Endothelial cell of umbilical vein (primary cell): ENCODE data around the gene CACTIN. TPM values are rescaled to one million over a fixed set of nuclear protein-coding genes. Genes with fewer than 3 reads are reported as not detected.

ENCODE experiments used
- BruUV-seq: library from RNA; stranded (reverse); fragments of 400-500 nt; replicated peaks from 2 replicates; lab custom pipeline; 2021; lab: Mats Ljungman, UMichigan
- CTCF ChIA-PET: fragments of 300-600, 350-600 bp; sonication (Branson Sonifier 250); formaldehyde crosslinking; loops from one replicate; lab custom pipeline; 2021; ENCODE audit warnings: antibody characterized with exemption, inconsistent platforms; lab: Charles Lee
- POLR2A ChIA-PET: fragments of 300-600, 350-600 bp; sonication (Branson Sonifier 250); formaldehyde crosslinking; loops from one replicate; lab custom pipeline; 2021; ENCODE audit warnings: antibody characterized with exemption, inconsistent platforms; lab: Charles Lee
- DNase-seq: peaks from one replicate; pipeline ENCODE4 v3.0.0-alpha.2; 2011; ENCODE audit warnings: low read depth, low spot score
- FAIRE-seq: peaks from 2 replicates; lab custom pipeline; 2011; peaks lifted over from hg19 to GRCh38; lab: Jason Lieb, UNC
- H2AFZ ChIP-seq: 2 replicates; pipeline ENCODE4 v1.6.0; 2012; ENCODE audit warnings: low read depth, low read length, control low read depth, inconsistent platforms
- H3K27ac ChIP-seq: 2 replicates; pipeline ENCODE4 v1.5.1; 2011; ENCODE audit warnings: low read depth, mild to moderate bottlenecking, control low read depth, low read length, moderate library complexity; ENCODE audit not compliant: insufficient read depth
- H3K27me3 ChIP-seq, 2 experiments: 2 replicates each; pipeline versions ENCODE4 v1.6.0 to v1.6.1; 2011; ENCODE audit warnings: low read length in 2 of 2, mixed read lengths in 1 of 2; ENCODE audit not compliant: control insufficient read depth in 2 of 2, insufficient read depth in 2 of 2
- H3K36me3 ChIP-seq, 2 experiments: 2 replicates in 1 of 2; 3 replicates in 1 of 2; pipeline ENCODE4 v1.5.1; 2011; ENCODE audit warnings: low read length in 2 of 2, mild to moderate bottlenecking in 1 of 2, moderate library complexity in 1 of 2; ENCODE audit not compliant: control insufficient read depth in 2 of 2, insufficient read depth in 2 of 2; ENCODE audit errors: extremely low read depth in 1 of 2
- H3K4me1 ChIP-seq: 3 replicates; pipeline ENCODE4 v1.5.1; 2011; ENCODE audit warnings: mild to moderate bottlenecking, low read length; ENCODE audit not compliant: control insufficient read depth, insufficient read depth; ENCODE audit errors: extremely low read depth
- H3K4me2 ChIP-seq: 2 replicates; pipeline ENCODE4 v1.6.1; 2011; ENCODE audit warnings: low read length, control low read depth, mixed read lengths; ENCODE audit not compliant: insufficient read depth
- H3K4me3 ChIP-seq, 3 experiments: fragments of 200-600 bp in 1 of 3; sonication (generic), shearing (Covaris generic) in 1 of 3; replicated peaks in 1 of 3; 2 replicates each; pipeline ENCODE4 v1.5.1; 2011 to 2016; ENCODE audit warnings: control low read depth in 3 of 3, low read length in 3 of 3, mild to moderate bottlenecking in 2 of 3, inconsistent platforms in 1 of 3, low read depth in 1 of 3, moderate library complexity in 1 of 3; ENCODE audit not compliant: insufficient read depth in 1 of 3
- H3K79me2 ChIP-seq: 2 replicates; pipeline ENCODE4 v1.6.0; 2012; ENCODE audit warnings: low read length, inconsistent platforms; ENCODE audit not compliant: control insufficient read depth, insufficient read depth
- H3K9ac ChIP-seq: replicated peaks from 2 replicates; pipeline ENCODE3; 2011; ENCODE audit warnings: low read length, control low read depth; ENCODE audit not compliant: insufficient read depth; ENCODE audit errors: extremely low read depth
- H3K9me1 ChIP-seq: replicated peaks from 3 replicates; pipeline ENCODE4 v1.6.0; 2011; ENCODE audit warnings: mild to moderate bottlenecking, low read length; ENCODE audit not compliant: control insufficient read depth, insufficient read depth; ENCODE audit errors: extremely low read depth
- H3K9me3 ChIP-seq: replicated peaks from 2 replicates; pipeline ENCODE4 v1.5.1; 2012; ENCODE audit warnings: low read length, inconsistent platforms; ENCODE audit not compliant: control insufficient read depth, insufficient read depth
- H4K20me1 ChIP-seq: replicated peaks from 2 replicates; pipeline ENCODE3; 2011; ENCODE audit warnings: mild to moderate bottlenecking, low read length; ENCODE audit not compliant: control insufficient read depth, insufficient read depth; ENCODE audit errors: extremely low read depth
- FOS ChIP-seq: IDR thresholded peaks from 2 replicates; pipeline ENCODE4 v1.6.1; 2011; ENCODE audit warnings: mild to moderate bottlenecking, low read length, moderate library complexity, borderline replicate concordance; ENCODE audit not compliant: insufficient read depth
- POLR2AphosphoS5 ChIP-seq: IDR thresholded peaks from 2 replicates; pipeline ENCODE4 v1.6.1; 2012; ENCODE audit warnings: low read depth, mild to moderate bottlenecking, control low read depth, low read length, moderate library complexity; ENCODE audit not compliant: insufficient read depth
- dilution Hi-C: fragments of 300-500 bp; cut with MboI; formaldehyde crosslinking; loops from one replicate; pipeline ENCODE4 v1.15.0; 2019; ENCODE audit warnings: low sequenced_read_pairs; ENCODE audit not compliant: extremely low pct_ligation_motif_present
- intact Hi-C: fragments of 100-400 bp; cut with micrococcal nuclease; formaldehyde crosslinking; loops from one replicate; pipeline ENCODE4 v1.10.0; 2022
- polyA plus RNA-seq, 4 experiments: library from polyadenylated mRNA; depleted of rRNA in 3 of 4; stranded (reverse) in 3 of 4; unstranded in 1 of 4; fragments of >200 nt; gene quantifications; 2 replicates each; pipeline versions ENCODE4 v1.2.1 to v1.2.3, GENCODE V29; 2011 to 2012; ENCODE audit warnings: missing spikeins in 1 of 4
- total RNA-seq: library from RNA; stranded (reverse); gene quantifications from 2 replicates; pipeline ENCODE4 v1.2.3, GENCODE V29; 2021
- TF ChIP-seq, protein P1 (sequence below): IDR thresholded peaks from 2 replicates; pipeline ENCODE4 v1.6.1; 2011; ENCODE audit not compliant: insufficient read depth, insufficient read length
- TF ChIP-seq, protein P2 (sequence below), 2 donors: IDR thresholded peaks; 1 replicate in 1 of 2; 2 replicates in 1 of 2; pipeline ENCODE4 v1.5.1; 2011; ENCODE audit warnings: low read length in 2 of 2, mild to moderate bottlenecking in 2 of 2, moderate library complexity in 2 of 2, control low read depth in 1 of 2, inconsistent platforms in 1 of 2, low read depth in 1 of 2; ENCODE audit not compliant: insufficient read depth in 1 of 2; ENCODE audit errors: extremely low read depth in 1 of 2

CACTIN gene
- total and polyA plus RNA-seq, 2 donors (not counting 3 experiments of a cell fraction or from before 2014, with no cell fraction given): 29.7 to 36.1 TPM

DNA sequence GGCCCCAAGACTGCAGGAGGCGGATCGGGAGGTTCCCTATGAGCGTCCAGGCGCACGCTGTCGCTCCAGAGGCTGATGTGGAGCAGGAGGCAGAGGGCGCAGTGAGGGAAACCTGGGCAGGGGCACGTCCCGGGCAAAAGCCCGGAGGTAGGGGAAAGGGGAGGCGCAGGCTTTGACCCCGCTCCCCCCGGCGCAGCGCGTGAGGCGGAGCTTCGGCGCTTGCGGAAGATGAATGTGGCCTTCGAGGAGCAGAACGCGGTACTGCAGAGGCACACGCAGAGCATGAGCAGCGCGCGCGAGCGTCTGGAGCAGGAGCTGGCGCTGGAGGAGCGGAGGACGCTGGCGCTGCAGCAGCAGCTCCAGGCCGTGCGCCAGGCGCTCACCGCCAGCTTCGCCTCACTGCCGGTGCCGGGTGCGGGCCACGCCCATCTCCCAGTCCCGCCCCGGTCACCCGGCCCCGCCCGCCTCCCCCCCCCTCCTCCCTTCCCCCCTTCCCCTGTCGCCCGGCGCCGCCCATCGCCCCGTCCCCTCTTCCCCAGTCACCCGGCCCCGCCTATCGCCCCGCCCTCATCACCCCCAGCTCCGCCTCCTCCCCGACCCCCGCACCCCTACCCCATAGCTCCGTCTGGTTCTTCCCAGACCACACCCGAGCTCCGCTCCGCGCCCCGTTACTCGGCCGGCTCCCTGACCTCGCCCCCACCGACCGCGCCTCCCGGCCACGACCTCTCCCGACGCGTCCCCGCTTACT, 49.7 kb downstream of the CACTIN start:
- Histone ChIP-seq H3K4me2 (peak overlapping the region; percentile 75), H3K9me1 (no peaks in the 10 kb centered on the region), H3K4me3 (peak overlapping the region in 2 of 3 experiments; percentile 32 to 38), H3K36me3 (peaks cover 0 to 3% of the 10 kb centered on the region in 2 experiments), H3K27ac (no peak overlapping the region), H3K79me2 (peaks cover 2% of the 10 kb centered on the region), H3K4me1 (peaks cover 21% of the 10 kb centered on the region), H2AFZ (peak overlapping the region; percentile 70), H3K27me3 (no peaks in the 10 kb centered on the region), H3K9ac (no peak overlapping the region), H4K20me1 (no peaks in the 10 kb centered on the region), H3K9me3 (no peaks in the 10 kb centered on the region)
- TF ChIP-seq, protein P1, sequence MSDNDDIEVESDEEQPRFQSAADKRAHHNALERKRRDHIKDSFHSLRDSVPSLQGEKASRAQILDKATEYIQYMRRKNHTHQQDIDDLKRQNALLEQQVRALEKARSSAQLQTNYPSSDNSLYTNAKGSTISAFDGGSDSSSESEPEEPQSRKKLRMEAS: no peak
- peak; percentile 60 for TF ChIP-seq POLR2AphosphoS5
- dilution Hi-C loops (no loop called here), intact Hi-C loops (no loop called here)
- POLR2A ChIA-PET: no interaction called here
- BruUV-seq: no TSS peak
- DNase-seq (peak; percentile 52), FAIRE-seq (peak; percentile 55)
- CTCF ChIA-PET: interaction anchor here (0.9 to 1.4 kb wide), 7 partner anchors 9 to 92 kb away, joined by 3 to 9 read pairs (median 4); partner anchors contain the start of genes GIPC3 and TBXA2R

DNA sequence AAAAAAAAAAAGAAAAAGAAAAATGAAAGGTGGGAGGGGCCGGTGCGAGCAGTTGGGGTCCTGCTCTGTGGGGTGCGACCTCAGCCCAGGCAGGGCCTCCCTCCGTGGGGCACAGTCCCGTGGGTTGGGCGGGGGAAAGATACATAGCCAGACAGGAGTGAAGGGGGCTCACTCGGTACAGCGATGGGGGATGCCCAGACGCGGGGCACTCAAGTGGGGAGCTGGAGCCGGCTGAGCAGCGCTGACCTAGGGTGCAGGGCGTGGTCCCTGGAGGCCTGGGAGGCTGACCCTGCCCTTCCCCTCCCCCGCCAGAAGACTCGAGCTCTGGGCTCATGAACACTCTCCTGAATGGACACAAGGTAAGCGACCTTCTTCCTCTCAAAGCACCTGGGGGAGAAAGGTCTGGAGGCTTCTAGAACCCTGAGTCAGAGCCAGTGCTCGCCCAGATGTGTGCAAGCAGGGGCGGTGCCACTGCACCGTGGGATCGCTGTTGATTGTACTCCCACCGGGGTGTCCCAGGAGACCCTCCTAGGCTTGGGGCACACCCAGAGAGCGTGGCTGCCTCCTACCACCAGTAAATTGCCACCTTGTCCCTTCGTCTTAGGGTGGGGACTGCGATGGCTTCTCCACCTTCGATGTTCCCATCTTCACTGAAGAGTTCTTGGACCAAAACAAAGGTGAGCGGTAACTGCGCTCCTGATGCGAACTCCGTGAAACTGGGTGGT, 50.5 kb downstream of the CACTIN start:
- DNase-seq (no peak), FAIRE-seq (no peak)
- H4K20me1 ChIP-seq: no peaks in the 10 kb centered on the region
- no peak overlapping the region for H3K9ac ChIP-seq
- no peaks in the 10 kb centered on the region for H3K27me3 ChIP-seq
- peak overlapping the region; percentile 70 for H2AFZ ChIP-seq
- CTCF ChIA-PET: interaction anchor here (0.7 to 2.6 kb wide), 13 partner anchors 9 to 91 kb away, joined by 3 to 27 read pairs (median 6); partner anchors contain the start of genes GIPC3, MFSD12 and TBXA2R
- no peak overlapping the region for H3K27ac ChIP-seq
- dilution Hi-C loops (no loop called here), intact Hi-C loops (no loop called here)
- TF ChIP-seq, protein P2, sequence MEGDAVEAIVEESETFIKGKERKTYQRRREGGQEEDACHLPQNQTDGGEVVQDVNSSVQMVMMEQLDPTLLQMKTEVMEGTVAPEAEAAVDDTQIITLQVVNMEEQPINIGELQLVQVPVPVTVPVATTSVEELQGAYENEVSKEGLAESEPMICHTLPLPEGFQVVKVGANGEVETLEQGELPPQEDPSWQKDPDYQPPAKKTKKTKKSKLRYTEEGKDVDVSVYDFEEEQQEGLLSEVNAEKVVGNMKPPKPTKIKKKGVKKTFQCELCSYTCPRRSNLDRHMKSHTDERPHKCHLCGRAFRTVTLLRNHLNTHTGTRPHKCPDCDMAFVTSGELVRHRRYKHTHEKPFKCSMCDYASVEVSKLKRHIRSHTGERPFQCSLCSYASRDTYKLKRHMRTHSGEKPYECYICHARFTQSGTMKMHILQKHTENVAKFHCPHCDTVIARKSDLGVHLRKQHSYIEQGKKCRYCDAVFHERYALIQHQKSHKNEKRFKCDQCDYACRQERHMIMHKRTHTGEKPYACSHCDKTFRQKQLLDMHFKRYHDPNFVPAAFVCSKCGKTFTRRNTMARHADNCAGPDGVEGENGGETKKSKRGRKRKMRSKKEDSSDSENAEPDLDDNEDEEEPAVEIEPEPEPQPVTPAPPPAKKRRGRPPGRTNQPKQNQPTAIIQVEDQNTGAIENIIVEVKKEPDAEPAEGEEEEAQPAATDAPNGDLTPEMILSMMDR (IDR thresholded peaks at IDR 0.05; ENCODE audit: extremely low read depth in 1 of 2, insufficient read depth in 1 of 2, low read depth in 1 of 2, low read length in 2 of 2): no peak
- TF ChIP-seq FOS: no peak
- peaks cover 2% of the 10 kb centered on the region for H3K79me2 ChIP-seq
- H3K9me3 ChIP-seq: no peaks in the 10 kb centered on the region
- peaks cover 21% of the 10 kb centered on the region for H3K4me1 ChIP-seq
- H3K9me1 ChIP-seq: no peaks in the 10 kb centered on the region
- H3K36me3 ChIP-seq: peaks cover 0 to 3% of the 10 kb centered on the region in 2 experiments
- POLR2A ChIA-PET: no interaction called here
- H3K4me3 ChIP-seq: peak overlapping the region in 2 of 3 experiments; percentile 32 to 38
- no TSS peak for BruUV-seq
- H3K4me2 ChIP-seq: peak overlapping the region; percentile 75
